Hindlimb muscle (tissue), 1 donor: ENCODE data around the gene NEDD1. TPM values are rescaled to one million over a fixed set of nuclear protein-coding genes. Genes with fewer than 3 reads are reported as not detected.

ENCODE experiments used
- DNase-seq: peaks from one replicate; pipeline ENCODE4 v3.0.0-alpha.2; 2013
- polyA plus RNA-seq: library from polyadenylated mRNA; unstranded; fragments of 120-200 nt; gene quantifications from one replicate; pipeline ENCODE4 v1.2.1, GENCODE V29; 2013; ENCODE audit not compliant: insufficient read length

NEDD1 gene, protein sequence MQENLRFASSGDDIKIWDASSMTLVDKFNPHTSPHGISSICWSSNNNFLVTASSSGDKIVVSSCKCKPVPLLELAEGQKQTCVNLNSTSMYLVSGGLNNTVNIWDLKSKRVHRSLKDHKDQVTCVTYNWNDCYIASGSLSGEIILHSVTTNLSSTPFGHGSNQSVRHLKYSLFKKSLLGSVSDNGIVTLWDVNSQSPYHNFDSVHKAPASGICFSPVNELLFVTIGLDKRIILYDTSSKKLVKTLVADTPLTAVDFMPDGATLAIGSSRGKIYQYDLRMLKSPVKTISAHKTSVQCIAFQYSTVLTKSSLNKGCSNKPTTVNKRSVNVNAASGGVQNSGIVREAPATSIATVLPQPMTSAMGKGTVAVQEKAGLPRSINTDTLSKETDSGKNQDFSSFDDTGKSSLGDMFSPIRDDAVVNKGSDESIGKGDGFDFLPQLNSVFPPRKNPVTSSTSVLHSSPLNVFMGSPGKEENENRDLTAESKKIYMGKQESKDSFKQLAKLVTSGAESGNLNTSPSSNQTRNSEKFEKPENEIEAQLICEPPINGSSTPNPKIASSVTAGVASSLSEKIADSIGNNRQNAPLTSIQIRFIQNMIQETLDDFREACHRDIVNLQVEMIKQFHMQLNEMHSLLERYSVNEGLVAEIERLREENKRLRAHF
- 19.2 TPM for polyA plus RNA-seq

DNA sequence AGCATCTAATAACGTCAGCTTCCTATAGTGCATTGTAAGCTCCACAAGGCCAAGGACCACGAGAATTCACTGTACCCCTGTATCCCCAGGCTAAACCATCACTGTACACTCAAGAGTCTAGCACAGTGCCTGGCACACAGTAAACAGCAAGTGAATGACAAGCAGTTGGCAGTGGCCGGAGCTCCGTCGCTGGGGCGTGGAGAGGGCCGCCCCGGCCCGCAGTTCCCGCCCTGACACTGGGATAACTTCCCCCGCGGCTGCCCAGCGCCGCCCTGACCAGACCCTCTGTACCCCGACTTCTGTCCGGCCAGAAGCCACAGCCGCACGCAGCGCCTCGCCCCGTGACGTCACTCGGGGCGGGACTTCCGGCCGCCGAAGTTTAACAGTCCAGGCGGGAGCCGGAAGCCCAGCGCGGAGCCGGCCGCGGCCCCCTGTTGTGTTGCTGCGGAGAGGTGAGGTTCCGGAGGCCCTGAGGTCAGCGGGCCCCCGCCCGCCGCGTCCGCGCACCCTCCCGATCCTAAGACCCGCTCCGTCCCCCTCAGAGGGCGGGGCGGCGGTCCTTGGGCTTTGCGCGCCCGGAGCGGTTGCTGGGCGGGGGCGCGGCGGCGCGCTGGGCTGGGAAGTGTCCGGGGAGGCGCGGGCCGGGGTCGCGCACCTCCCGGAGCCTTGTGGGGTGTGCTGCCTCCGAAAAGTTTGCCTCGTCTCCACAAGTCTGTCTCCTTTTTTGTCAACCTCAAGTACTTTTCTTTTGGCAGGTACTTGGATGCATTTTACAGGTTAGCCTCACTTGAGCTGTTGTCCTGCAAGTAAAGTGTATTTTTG is at the start of gene NEDD1:
NEDD1 (plus strand) TSS at position 409 of the 822 bp plus-strand sequence. CDS start 2,503 bp downstream, outside the sequence.
- DNase-seq: peak; percentile 90

DNA sequence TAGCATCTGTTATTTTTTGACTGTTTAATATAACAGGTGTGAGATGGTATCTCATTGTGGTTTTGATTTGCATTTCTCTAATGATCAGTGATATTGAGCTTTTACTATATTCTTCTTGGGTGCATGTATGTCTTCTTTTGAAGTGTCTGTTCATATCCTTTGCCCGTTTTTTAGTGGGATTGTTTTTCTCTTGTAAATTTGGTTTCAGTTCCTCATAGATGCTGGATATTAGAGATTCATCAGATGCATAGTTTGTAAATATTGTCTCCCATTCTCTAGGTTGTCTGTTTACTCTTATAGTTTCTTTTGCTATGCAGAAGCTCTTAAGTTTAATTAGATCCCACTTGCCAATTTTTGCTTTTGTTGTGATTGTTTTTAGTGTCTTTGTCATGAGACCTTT is 48.9 kb upstream of the NEDD1 start:
- DNase-seq: no peak

DNA sequence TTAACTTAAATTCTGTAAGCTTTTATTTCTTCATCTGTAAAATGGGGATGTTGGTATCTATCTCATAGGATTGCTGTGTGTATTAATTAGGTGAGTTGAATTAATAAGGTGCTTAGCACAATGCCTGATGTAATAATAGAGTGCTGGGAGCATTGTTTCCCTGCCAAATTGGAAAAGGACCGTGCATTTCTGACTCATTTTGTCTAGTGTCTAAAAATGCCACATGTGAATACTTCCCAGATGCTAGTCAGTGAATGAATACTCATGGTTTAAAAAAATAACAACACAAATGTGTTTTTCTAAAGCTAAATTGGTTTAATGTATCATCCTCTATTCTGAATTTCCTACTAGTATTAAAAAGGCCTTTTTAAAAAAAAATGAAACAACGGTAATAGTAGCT is 45.4 kb upstream of the NEDD1 start:
- DNase-seq: no peak

DNA sequence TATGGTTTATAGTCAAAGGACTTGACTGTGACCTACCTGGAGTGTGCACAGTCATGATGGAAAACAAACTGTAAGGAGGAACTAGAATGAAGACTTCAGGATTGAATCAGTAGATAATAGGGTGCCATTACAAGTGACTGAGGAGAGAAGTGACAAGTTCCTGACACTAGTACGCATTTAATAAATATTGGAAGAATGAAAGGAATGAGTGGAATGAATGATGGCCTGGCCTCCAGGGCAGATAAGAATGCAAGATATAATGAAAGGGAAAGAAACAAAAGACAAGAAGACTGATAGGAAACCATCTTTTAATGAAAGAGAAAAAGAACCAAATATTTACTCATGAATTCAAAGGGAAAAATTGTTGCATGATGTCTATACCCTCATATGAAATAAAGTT is 44.7 kb upstream of the NEDD1 start:
- DNase-seq: no peak

DNA sequence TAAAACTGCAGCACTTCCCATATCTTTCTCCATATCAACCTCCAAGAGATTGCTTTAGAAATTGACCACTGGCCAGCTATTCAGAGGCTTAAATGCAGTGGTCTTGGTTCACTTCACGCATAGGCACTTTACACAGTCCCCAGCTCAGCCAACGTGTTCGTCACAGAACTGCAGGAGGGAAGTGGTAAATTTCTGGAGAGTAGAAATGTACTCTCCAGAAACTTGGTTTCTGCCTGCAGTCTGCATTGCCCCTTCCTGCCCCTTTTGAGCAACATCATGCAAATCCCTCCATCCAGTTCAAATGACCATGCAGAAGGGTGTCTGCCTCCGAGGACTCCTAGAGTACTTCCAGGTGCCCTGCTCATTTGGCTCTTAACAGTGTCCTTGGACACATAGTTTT is 42.7 kb upstream of the NEDD1 start:
- no peak for DNase-seq

DNA sequence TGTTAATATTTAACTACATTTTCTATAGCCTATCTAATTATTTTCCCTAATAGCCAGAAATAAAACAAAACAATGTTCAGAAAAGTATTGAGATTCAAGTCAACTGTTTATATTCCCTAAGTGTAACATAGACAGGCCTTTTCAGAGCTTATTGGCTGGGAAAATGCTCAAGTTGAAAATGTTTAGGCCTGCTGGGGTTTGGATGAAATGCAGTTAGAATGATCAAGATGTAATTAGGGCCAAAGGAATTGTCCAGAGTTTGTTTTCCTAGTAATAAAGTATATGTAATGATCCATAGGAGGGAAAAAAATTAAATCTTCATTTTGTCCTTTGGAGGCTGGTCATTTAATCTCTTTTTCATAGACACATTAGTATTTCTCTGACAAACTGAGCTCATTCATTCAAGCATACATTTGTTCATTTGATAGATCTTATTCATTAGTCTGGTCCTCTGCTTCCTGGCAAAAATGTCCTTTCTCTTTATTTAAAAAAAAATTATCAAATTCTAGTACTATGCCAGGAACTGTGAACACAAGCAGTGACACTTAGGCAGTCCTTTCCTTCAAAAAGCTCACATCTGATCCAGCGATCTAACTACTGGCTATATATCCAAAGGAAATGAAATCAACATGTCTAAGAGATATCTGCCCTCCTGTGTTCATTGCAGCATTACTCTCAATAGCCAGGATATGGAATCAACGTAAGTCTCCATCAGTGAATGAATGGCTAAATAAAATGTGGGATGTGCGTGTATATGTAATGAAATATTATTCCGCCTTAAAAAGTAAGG is 40.1 kb upstream of the NEDD1 start:
- DNase-seq: no peak

DNA sequence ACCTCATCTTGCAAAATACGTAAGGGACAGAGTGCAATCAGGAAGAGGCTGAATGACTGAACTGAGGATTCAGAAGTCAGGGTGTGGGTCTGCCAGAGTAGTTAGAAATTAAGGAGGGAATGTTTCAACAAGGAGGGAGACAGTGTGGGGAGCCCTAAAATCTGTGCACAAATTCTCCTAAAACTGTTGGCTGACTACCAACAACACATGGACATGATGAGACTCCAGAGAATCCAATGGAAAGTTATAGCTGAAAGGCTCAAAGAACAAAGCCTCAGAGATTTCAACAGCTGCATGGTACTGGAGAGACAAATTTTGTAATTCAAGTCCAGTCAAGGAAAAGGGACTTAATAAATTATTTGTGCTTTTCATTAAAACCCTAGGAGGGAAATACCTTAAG is 36.1 kb upstream of the NEDD1 start:
- DNase-seq: peak; percentile 45

DNA sequence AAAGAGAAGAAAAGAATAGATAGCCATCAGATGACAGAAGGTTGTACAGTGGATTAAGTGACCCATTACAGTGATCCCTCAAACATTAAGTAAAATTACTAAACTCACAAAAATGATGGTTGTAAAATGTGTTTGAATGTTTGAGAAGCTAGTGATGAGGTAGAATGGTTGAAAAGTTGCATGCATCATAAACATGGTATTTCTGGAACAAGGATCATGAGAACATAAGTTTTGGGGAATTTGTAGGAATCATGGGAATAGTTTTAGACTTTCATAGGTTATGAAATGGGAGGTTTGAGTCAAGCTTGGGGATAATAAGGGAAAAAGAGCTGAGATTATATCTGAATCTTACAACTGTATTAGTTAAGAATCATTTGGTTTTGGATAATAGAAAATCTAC is 34.1 kb upstream of the NEDD1 start:
- DNase-seq: no peak

DNA sequence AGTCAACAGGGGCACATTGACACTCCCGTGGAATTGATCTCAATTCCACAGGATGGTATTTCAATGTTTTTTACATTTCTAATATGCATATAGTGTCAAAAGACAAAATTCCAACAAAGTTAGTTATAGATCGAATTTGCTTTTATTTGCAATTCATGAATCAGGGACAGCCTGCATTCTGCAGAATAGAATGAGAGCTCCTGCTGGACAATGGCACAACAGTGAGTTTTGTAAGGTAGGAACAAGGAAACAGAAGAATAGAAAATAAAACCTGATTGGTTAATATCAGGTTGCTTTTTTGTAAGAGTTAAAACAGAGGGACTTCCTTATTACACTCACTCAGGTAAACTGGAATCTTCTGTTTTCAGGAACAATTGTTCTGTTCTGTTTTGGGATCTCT is 32.8 kb upstream of the NEDD1 start:
- DNase-seq: no peak

DNA sequence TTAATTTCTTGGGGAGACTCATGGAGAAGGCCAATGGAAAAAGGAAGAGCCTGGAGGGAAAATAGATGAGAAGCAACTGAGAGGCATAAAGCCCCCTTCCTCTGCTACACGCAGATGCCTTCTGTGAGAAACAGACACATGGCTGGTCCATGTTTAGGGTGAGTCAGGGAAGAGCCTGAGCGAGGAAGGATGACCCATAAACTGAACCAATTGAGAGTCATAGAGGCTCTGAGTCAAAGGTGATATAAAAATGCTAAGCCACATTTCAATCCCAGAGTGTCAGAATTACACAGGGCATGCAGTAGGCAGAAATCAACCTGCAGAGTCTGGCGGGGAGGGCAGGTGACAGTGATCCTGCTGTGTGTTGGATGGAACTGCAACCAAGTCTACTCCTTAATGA is 30.1 kb upstream of the NEDD1 start:
- no peak for DNase-seq

DNA sequence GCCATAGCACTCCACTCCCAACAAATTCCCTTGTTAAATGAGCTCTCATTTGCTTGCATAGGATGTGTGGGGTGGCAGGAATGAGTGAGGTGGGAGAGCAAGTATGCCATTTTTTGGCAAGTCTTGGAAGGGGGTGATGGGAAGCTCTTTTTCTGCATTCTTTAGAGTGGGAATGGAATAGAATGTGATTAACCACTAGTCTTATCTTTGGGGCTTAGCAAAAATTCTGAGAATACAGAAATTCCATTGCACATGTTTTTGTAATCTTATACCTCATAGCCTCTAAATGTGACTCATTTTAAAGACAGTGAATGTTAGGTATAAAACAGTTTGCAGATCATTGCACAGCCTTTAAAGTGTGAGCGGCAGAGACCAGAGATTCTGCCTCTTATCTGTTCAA is 28.4 kb upstream of the NEDD1 start:
- DNase-seq: no peak

DNA sequence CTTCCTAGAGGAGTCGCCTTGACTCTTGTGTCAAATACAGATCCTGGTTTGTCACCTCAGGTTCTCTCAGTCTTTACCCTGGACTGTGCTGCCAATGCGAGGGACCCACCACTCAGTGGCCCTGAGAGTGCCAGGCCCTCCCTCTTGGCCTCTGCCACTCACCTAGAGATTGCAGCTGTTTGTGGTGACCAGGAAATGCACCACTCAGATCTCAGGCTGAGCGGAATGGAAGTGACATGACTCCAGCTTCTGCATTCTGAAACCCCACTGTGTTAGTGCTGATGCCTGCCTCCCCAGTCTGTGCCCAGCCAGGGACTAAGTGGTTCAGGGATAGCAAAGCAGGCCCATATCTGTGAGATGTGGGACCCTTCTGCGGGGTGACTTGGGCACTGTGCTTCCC is 27.8 kb upstream of the NEDD1 start:
- no peak for DNase-seq

DNA sequence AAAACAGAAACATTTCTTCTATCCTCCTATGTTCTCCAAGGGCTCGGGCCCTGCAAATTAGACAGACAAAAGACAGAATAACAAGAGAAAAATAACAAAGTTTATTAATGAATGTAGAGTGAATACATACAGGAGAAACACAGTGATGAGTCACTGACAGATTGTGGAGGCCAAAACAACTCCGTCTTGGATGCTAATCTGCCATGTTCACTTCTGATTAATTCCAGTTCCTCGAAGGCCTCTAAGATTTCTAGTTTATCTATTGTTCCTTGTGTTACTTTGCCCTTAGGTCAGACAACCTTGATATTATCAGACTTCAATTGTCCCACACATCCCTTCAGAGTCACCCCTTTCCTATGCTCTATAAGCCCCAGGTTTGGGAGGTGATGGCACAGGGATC is 26.8 kb upstream of the NEDD1 start:
- DNase-seq: no peak

DNA sequence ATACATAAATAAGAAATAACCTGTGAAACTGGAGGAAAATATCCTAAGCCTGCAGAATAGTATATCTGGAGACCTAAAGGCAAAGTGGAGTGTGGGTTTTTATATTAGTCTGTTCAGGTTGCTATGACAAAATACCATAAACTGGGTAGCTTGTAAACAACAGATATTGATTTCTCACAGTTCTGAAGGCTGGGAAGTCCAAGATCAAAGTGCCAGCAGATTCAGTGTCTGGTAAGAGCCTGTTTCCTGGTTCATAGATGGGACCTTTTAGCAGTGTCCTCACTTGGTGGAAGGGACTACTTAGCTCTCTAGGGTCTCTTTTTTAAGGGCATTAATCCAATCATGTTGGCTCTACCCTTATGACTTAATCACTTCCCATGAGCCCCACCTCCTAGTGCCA is 25.4 kb upstream of the NEDD1 start:
- DNase-seq: no peak

DNA sequence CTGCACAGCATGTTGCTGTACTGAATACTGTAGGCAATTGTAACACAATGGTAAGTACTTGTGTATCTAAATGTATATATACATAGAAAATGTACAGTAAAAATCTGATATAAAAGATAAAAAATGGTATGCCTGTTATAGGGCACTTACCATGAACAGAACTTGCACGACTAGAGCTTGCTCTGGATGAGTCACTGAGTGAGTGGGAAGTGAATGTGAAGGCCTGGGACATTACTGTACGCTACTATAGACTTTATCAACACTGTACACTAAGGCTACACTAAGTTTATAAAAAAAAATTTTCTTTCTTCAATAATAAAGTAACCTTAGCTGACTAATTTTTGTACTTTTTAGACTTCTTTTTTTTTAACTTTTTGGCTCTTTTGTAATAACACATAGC is 24.2 kb upstream of the NEDD1 start:
- DNase-seq: no peak

DNA sequence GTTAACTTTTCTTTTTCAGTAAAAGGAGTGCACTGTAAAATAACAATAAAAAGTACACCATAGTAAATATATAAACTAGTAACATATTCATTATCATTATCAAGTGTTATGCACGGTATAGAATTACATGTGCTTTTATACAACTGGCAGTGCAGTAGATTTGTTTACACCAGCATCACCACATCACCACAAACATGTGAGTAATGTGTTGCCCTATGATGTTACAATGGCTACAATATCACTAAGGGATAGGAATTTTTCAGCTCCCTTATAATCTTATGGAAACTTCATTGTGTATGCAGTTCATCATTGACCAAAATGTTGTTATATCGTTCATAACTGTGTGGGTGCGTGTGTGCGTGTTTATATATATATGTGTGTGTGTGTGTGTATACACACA is 23.5 kb upstream of the NEDD1 start:
- no peak for DNase-seq

DNA sequence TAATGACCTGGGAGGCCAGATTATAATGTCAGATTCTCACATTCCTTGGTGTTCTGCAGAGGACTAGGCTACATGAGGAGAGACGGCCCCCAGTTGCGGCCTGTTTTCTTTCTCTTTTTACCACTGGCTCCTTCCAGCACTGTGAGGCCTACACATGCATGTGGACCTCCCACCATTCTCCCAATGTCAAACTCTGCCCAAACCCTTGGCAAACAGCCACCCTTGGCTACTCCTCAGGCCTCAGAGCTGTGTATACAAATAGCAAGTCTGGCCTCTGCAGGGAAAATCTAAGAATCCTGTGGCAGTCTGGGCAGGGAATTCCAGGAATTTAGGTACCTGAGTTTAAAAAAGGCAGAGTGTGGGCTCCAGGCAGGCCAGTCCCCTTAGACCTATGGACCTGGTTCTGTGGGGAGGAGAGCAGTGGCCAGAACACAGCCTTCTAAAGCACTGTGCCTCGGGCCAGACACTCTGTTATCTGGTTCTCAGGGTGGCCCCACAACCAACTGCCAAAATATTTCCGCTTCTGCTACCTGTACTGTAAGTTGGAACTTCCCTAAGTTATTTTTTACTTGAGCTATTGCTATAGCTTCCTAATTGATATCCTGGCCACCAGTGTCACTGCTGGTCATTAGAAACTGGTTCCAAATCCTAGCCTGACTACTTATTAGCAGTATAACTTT is 19.9 kb upstream of the NEDD1 start:
- peak; percentile 71 for DNase-seq

DNA sequence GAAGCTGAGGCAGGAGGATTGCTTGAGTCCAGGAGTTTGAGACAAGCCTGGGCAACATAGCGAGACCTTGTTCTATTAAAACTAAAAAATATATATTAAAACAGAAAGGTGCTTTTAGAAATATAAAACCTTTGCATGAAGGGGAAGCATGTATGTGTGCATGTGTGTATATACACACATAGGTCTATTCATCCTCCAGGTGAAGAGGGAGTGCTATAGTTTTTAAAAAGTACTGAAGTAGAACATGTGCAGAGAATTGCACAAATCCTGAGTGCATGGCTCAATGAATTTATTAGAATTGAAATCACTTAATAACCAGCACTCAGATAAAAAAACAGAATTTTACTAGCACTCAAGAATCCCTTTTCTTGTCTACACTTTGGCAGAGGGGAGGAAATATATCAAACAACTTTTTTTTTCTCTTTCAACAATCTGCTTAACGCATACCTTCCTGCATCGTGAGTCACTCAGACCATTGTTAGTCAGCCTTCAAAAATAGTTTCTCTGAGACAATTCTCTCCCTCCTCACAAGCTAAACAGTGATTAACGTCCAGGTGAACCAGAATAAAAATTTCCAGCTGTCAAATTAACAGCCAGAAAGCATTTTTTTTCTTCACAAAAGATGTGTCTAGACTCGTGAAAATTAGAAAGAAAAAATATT is 17.7 kb upstream of the NEDD1 start:
- DNase-seq: no peak

DNA sequence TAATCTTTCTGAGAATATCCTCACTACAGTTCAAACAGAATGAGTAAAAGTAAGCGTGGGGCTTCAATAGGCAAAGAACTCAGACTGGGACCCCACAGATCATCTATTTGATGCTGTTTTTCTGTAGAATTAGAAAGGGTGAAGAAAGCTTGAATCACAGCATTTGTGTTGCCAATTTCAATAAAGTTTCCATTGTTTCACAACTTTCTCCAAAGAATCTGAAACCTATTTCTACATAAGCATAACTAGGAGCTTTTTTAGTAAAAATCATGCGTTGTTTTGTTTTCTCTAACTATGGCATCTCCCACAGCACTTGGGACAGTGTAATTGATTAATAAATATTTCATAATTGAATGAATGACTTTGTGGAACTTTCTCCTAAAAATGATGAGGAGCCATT is 16.7 kb upstream of the NEDD1 start:
- DNase-seq: no peak

DNA sequence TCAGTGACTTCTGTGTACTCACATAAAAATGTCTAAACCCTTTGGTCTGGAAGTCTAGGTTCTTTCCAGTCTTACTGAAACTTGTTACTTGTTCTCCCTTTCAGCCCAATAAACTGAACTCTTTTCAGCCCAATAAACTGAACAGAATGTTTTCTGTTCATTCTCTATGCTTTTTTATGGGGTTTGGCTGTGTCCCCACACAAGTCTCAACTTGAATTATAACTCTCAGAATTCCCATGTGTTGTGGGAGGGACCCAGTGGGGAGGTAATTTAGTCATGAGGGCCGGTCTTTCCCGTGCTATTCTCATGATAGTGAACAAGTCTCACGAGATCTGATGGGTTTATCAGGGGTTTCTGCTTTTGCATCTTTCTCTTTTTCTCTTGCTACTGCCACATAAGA is 15.0 kb upstream of the NEDD1 start:
- DNase-seq: no peak

DNA sequence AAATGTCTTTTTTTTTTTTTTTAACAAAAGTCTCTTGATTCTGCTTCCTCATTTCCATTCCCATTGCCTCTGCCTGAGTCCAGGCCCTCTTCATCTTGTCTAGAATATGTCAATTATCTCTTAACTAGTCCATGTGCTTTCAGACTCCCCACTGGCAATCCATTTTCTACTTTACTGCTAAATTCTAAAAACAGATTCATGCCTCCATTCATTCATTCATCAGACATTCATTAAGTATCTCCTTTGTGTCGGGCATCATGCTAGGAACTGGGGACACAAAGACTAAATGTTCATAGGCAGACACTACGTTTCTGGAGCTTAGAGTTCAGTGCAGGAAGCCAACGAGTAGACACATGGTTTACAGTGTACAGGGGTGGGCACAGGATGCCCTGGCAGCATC is 9.6 kb upstream of the NEDD1 start:
- no peak for DNase-seq
